ENCODE data around the gene IQGAP1.

Gene IQGAP1

GRCh38 chr15:90379263-90379662 is 8.8 kb upstream of the IQGAP1 start (continued):
- peak; percentile 14; the same call in 1 of the 2 replicates for TF ChIP-seq ZNF585B (tag by site-specific recombination; IDR thresholded peaks at IDR 0.05)

- Histone ChIP-seq H3K9me3 (ENCODE audit: control insufficient read depth, insufficient read depth, low read depth, low read length) (no peaks in the 10 kb centered on the region), H3K36me3 (ENCODE audit: control insufficient read depth in 2 of 2, insufficient read depth in 1 of 2, low read length in 2 of 2) (no peaks in the 10 kb centered on the region), H3K4me3 (ENCODE audit: low read depth, low read length) (no peak overlapping the region), H3K27ac (ENCODE audit: extremely low read depth, low read depth, low read length) (no peak overlapping the region), H3K4me1 (ENCODE audit: control insufficient read depth, insufficient read depth, low read length) (no peaks in the 10 kb centered on the region)
- CTCF ChIA-PET: interaction anchor here (0.6 to 4.5 kb wide), 7 partner anchors 14 to 101 kb away, joined by 3 to 23 read pairs (median 6); no protein-coding TSS in a partner anchor
- POLR2A ChIA-PET: interaction anchor here (0.6 kb wide), 1 partner anchor 132 kb away, joined by 6 read pairs; the partner anchor contains the start of gene TTLL13
- TF ChIP-seq ZNF624 (tag by site-specific recombination; IDR thresholded peaks at IDR 0.05) (no peak), ZBTB48 (tag by site-specific recombination; IDR thresholded peaks at IDR 0.05) (no peak), ZNF18 (tag by site-specific recombination; IDR thresholded peaks at IDR 0.05) (no peak), ZNF792 (tag by site-specific recombination; IDR thresholded peaks at IDR 0.05) (no peak), ZNF555 (tag by site-specific recombination; conservative IDR thresholded peaks at IDR 0.05) (no peak), ZNF777 (tag by site-specific recombination; IDR thresholded peaks at IDR 0.05; ENCODE audit: borderline replicate concordance) (no peak), ZNF660 (tag by site-specific recombination; IDR thresholded peaks at IDR 0.05) (no peak), ELK4 (IDR thresholded peaks at IDR 0.05; ENCODE audit: borderline replicate concordance, low read depth, low read length) (no peak), PRDM10 (tag by site-specific recombination; IDR thresholded peaks at IDR 0.05) (no peak), ZNF76 (tag by site-specific recombination; IDR thresholded peaks at IDR 0.05; ENCODE audit: borderline replicate concordance, low read depth) (no peak)
Observed at GRCh38 chr15:90381515-90381914, 6.5 kb upstream of the IQGAP1 start.

GRCh38 chr15:90382320-90382719 is 5.7 kb upstream of the IQGAP1 start:
- Histone ChIP-seq H3K9me3 (ENCODE audit: control insufficient read depth, insufficient read depth, low read depth, low read length) (no peaks in the 10 kb centered on the region), H3K4me1 (ENCODE audit: control insufficient read depth, insufficient read depth, low read length) (no peaks in the 10 kb centered on the region), H3K36me3 (ENCODE audit: control insufficient read depth in 2 of 2, insufficient read depth in 1 of 2, low read length in 2 of 2) (no peaks in the 10 kb centered on the region), H3K4me3 (ENCODE audit: low read depth, low read length) (no peak overlapping the region), H3K27ac (ENCODE audit: extremely low read depth, low read depth, low read length) (no peak overlapping the region)
- POLR2A ChIA-PET: interaction anchor here (0.6 kb wide), 1 partner anchor 133 kb away, joined by 6 read pairs; the partner anchor contains the start of gene TTLL13
- CTCF ChIA-PET: interaction anchor here (0.6 to 4.5 kb wide), 8 partner anchors 15 to 100 kb away, joined by 3 to 23 read pairs (median 6); no protein-coding TSS in a partner anchor
- TF ChIP-seq ZBTB44 (tag by site-specific recombination; IDR thresholded peaks at IDR 0.05): no peak
- no peak for TF ChIP-seq FEZF1 (tag by site-specific recombination; IDR thresholded peaks at IDR 0.05)
- TF ChIP-seq ZNF707 (tag by site-specific recombination; IDR thresholded peaks at IDR 0.05): no peak
- TF ChIP-seq GLIS1 (tag by site-specific recombination; IDR thresholded peaks at IDR 0.05): no peak
- TF ChIP-seq ZNF449 (tag by site-specific recombination; IDR thresholded peaks at IDR 0.05): no peak
- TF ChIP-seq IKZF3 (tag by site-specific recombination; IDR thresholded peaks at IDR 0.05): no peak
- TF ChIP-seq SCRT2 (tag by site-specific recombination; IDR thresholded peaks at IDR 0.05): no peak
- no peak for TF ChIP-seq ZNF747 (tag by site-specific recombination; IDR thresholded peaks at IDR 0.05)
- no peak for TF ChIP-seq ZNF223 (tag by site-specific recombination; IDR thresholded peaks at IDR 0.05)
- no peak for TF ChIP-seq ELK4 (IDR thresholded peaks at IDR 0.05; ENCODE audit: borderline replicate concordance, low read depth, low read length)
- TF ChIP-seq ZNF354C (tag by site-specific recombination; IDR thresholded peaks at IDR 0.05; ENCODE audit: borderline replicate concordance, low read depth): no peak

Measured in HEK293 (cell line).